ENCODE results near the gene TMEM247. TPM values are rescaled to one million over a fixed set of nuclear protein-coding genes. Genes with fewer than 3 reads are reported as not detected.

The TMEM247 gene
- total and polyA plus RNA-seq, 4 donors: not detected

DNA sequence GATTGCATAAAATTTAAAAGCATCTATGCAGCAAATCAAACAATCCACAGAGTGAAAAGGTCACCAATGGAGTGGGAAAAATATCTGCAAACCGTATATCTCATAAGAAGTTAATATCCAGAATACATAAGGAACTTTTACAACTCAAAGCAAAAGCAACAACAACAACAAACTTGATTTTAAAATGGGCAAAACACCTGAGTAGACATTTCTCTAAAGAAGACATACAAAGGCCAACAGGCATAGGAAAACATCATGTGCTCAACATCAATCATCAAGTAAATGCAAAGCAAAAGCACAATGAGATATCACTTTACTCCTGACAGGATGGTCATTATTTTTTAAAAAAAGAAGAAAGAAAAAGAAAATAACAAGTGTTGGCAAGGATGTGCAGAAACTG, 38.1 kb downstream of the TMEM247 start (continued):
- TF ChIP-seq HNF4G (IDR thresholded peaks at IDR 0.05) (no peak), JUND (IDR thresholded peaks at IDR 0.05) (no peak)

DNA sequence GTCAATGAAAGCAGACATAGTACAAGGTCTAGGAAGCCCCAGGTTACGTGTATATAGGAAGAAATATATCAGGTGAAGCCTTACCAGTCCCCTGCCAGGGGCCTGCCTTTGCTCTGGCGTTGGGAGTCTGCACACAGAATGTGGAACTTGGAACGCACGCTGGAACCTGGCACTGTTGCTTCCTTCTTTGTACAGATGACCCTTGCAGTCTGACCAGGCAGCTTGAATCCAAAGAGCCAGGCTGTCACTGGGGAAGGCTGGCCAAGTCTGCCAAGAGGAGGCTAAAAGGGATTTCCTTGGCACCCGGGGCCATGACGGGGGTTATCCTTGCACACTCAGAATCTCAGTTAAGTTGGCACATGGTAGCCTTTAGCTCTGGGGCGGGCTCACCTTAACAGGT, 39.5 kb downstream of the TMEM247 start:
- H3K27me3 ChIP-seq (ENCODE audit: control insufficient read depth in 4 of 4, insufficient read depth in 4 of 4, low read length in 3 of 4): no peaks in the 10 kb centered on the region
- 54% methylated on average over 7 of the region's 7 CpGs for WGBS
- no peaks in the 10 kb centered on the region for H3K9me3 ChIP-seq (ENCODE audit: control insufficient read depth in 4 of 4, low read length in 3 of 4)
- no peak overlapping the region for H3K4me3 ChIP-seq (ENCODE audit: low read depth in 1 of 3, low read length in 3 of 3)
- TF ChIP-seq HNF4A (conservative IDR thresholded peaks at IDR 0.05) (peak; percentile 38 to 74), NR2F2 (IDR thresholded peaks at IDR 0.05) (no peak)
- H3K36me3 ChIP-seq (ENCODE audit: control insufficient read depth in 4 of 4, insufficient read depth in 3 of 4, low read depth in 1 of 4, low read length in 3 of 4): no peaks in the 10 kb centered on the region
- H3K9ac ChIP-seq (ENCODE audit: low read depth in 1 of 2, low read length in 2 of 2): no peak overlapping the region
- DNase-seq (ENCODE audit: low spot score): no peak
- peaks cover 0 to 2% (median under 1%) of the 10 kb centered on the region in 4 donors for H3K4me1 ChIP-seq (ENCODE audit: control insufficient read depth in 4 of 4, insufficient read depth in 4 of 4, low read length in 3 of 4)
- no peak overlapping the region for H3K27ac ChIP-seq (ENCODE audit: low read depth in 1 of 2, low read length in 2 of 2)

DNA sequence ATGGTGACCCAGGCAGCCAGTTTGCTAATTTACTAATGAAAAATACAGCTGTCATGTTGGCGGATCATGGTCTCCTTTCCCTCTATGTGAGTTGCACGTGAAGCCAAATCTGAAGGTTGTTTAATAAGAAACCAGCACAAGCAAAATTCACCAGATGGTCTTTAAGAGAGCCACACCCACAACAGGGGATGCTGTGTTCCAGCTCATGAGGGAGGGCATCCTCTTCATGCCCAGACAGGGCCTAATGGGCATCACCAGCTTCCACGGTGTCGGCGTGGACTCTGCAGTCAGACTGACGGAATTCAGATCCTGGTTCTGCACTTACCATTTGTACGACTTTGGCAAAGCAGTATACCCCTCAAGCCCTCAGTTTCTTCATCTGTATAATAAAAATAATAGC, 39.9 kb downstream of the TMEM247 start:
- H3K27ac ChIP-seq (ENCODE audit: low read depth in 1 of 2, low read length in 2 of 2): no peak overlapping the region
- H3K4me1 ChIP-seq (ENCODE audit: control insufficient read depth in 4 of 4, insufficient read depth in 4 of 4, low read length in 3 of 4): peaks cover 0 to 2% (median under 1%) of the 10 kb centered on the region in 4 donors
- DNase-seq (ENCODE audit: low spot score): no peak
- WGBS: 93% methylated on average over 7 of the region's 7 CpGs
- TF ChIP-seq NR2F2 (IDR thresholded peaks at IDR 0.05) (no peak), TAF1 (conservative IDR thresholded peaks at IDR 0.05) (no peak), FOXA2 (IDR thresholded peaks at IDR 0.05) (no peak)
- TF ChIP-seq, protein P1, sequence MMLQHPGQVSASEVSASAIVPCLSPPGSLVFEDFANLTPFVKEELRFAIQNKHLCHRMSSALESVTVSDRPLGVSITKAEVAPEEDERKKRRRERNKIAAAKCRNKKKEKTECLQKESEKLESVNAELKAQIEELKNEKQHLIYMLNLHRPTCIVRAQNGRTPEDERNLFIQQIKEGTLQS (IDR thresholded peaks at IDR 0.05): no peak
- no peaks in the 10 kb centered on the region for H3K27me3 ChIP-seq (ENCODE audit: control insufficient read depth in 4 of 4, insufficient read depth in 4 of 4, low read length in 3 of 4)
- no peaks in the 10 kb centered on the region for H3K36me3 ChIP-seq (ENCODE audit: control insufficient read depth in 4 of 4, insufficient read depth in 3 of 4, low read depth in 1 of 4, low read length in 3 of 4)
- no peak overlapping the region for H3K9ac ChIP-seq (ENCODE audit: low read depth in 1 of 2, low read length in 2 of 2)
- H3K4me3 ChIP-seq (ENCODE audit: low read depth in 1 of 3, low read length in 3 of 3): no peak overlapping the region
- H3K9me3 ChIP-seq (ENCODE audit: control insufficient read depth in 4 of 4, low read length in 3 of 4): no peaks in the 10 kb centered on the region

DNA sequence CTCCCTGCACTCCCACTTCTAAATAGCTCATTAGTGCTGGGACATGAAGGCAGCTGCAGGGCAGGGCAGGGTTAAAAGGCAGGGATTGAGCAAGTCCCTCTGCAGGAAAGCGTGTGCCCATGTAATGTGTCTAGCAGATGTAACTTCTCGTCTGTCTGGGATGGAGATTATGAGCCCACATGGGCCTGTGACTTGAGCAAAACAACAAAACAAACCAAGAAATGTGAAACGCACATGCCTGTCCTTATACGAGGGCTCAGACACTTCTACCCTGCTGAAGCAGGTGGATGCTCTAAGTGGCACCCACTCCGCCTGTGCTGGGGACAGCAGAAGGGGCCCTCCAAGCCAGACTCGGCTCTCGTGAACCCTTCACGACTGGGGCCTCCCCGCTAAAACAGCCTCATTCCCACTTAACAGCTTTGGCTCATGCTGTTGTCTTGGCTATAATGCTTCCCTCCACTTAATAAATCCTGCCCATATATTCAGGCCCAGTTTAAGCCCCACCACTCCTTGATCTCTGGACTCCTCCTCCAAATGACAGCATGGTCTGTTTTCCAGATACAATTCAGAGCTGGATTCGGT, 40.9 kb downstream of the TMEM247 start:
- H3K9me3 ChIP-seq (ENCODE audit: control insufficient read depth in 4 of 4, low read length in 3 of 4): no peaks in the 10 kb centered on the region
- H3K4me1 ChIP-seq (ENCODE audit: control insufficient read depth in 4 of 4, insufficient read depth in 4 of 4, low read length in 3 of 4): peaks cover 0 to 2% (median under 1%) of the 10 kb centered on the region in 4 donors
- TF ChIP-seq, protein P2, sequence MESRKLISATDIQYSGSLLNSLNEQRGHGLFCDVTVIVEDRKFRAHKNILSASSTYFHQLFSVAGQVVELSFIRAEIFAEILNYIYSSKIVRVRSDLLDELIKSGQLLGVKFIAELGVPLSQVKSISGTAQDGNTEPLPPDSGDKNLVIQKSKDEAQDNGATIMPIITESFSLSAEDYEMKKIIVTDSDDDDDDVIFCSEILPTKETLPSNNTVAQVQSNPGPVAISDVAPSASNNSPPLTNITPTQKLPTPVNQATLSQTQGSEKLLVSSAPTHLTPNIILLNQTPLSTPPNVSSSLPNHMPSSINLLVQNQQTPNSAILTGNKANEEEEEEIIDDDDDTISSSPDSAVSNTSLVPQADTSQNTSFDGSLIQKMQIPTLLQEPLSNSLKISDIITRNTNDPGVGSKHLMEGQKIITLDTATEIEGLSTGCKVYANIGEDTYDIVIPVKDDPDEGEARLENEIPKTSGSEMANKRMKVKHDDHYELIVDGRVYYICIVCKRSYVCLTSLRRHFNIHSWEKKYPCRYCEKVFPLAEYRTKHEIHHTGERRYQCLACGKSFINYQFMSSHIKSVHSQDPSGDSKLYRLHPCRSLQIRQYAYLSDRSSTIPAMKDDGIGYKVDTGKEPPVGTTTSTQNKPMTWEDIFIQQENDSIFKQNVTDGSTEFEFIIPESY (IDR thresholded peaks at IDR 0.05): no peak
- TF ChIP-seq TAF1 (conservative IDR thresholded peaks at IDR 0.05) (no peak), HNF4G (IDR thresholded peaks at IDR 0.05) (no peak), EGR1 (IDR thresholded peaks at IDR 0.05; ENCODE audit: low read depth in 2 of 2) (no peak), RAD21 (IDR thresholded peaks at IDR 0.05) (no peak), HNF4A (conservative IDR thresholded peaks at IDR 0.05) (no peak), RXRA (IDR thresholded peaks at IDR 0.05) (no peak), FOXA2 (IDR thresholded peaks at IDR 0.05) (no peak), NR2F2 (IDR thresholded peaks at IDR 0.05) (no peak), YY1 (IDR thresholded peaks at IDR 0.05) (no peak), GABPA (IDR thresholded peaks at IDR 0.05 in 1 of 2, conservative IDR thresholded peaks at IDR 0.05 in 1 of 2) (no peak), SP1 (IDR thresholded peaks at IDR 0.05) (no peak)
- TF ChIP-seq, protein P3, sequence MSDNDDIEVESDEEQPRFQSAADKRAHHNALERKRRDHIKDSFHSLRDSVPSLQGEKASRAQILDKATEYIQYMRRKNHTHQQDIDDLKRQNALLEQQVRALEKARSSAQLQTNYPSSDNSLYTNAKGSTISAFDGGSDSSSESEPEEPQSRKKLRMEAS (IDR thresholded peaks at IDR 0.05): no peak
- TF ChIP-seq, protein P4, sequence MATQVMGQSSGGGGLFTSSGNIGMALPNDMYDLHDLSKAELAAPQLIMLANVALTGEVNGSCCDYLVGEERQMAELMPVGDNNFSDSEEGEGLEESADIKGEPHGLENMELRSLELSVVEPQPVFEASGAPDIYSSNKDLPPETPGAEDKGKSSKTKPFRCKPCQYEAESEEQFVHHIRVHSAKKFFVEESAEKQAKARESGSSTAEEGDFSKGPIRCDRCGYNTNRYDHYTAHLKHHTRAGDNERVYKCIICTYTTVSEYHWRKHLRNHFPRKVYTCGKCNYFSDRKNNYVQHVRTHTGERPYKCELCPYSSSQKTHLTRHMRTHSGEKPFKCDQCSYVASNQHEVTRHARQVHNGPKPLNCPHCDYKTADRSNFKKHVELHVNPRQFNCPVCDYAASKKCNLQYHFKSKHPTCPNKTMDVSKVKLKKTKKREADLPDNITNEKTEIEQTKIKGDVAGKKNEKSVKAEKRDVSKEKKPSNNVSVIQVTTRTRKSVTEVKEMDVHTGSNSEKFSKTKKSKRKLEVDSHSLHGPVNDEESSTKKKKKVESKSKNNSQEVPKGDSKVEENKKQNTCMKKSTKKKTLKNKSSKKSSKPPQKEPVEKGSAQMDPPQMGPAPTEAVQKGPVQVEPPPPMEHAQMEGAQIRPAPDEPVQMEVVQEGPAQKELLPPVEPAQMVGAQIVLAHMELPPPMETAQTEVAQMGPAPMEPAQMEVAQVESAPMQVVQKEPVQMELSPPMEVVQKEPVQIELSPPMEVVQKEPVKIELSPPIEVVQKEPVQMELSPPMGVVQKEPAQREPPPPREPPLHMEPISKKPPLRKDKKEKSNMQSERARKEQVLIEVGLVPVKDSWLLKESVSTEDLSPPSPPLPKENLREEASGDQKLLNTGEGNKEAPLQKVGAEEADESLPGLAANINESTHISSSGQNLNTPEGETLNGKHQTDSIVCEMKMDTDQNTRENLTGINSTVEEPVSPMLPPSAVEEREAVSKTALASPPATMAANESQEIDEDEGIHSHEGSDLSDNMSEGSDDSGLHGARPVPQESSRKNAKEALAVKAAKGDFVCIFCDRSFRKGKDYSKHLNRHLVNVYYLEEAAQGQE (IDR thresholded peaks at IDR 0.05): no peak
- no peak overlapping the region for H3K4me3 ChIP-seq (ENCODE audit: low read depth in 1 of 3, low read length in 3 of 3)
- no peaks in the 10 kb centered on the region for H3K36me3 ChIP-seq (ENCODE audit: control insufficient read depth in 4 of 4, insufficient read depth in 3 of 4, low read depth in 1 of 4, low read length in 3 of 4)
- DNase-seq (ENCODE audit: low spot score): no peak
- H3K27me3 ChIP-seq (ENCODE audit: control insufficient read depth in 4 of 4, insufficient read depth in 4 of 4, low read length in 3 of 4): no peaks in the 10 kb centered on the region
- no peak overlapping the region for H3K9ac ChIP-seq (ENCODE audit: low read depth in 1 of 2, low read length in 2 of 2)
- no peak overlapping the region for H3K27ac ChIP-seq (ENCODE audit: low read depth in 1 of 2, low read length in 2 of 2)
- whole genome bisulfite sequencing: 79% methylated on average over 10 of the region's 10 CpGs
